Neural cell (in vitro differentiated cells): ENCODE data around the gene TMEM151A. TPM values are rescaled to one million over a fixed set of nuclear protein-coding genes. Genes with fewer than 3 reads are reported as not detected.

ENCODE experiments used
- H2AFZ ChIP-seq: fragments of 200-600, 300-800 bp; sonication (generic), shearing (Covaris generic); 2 replicates; pipeline ENCODE4 v1.6.0; 2014; ENCODE audit warnings: low read depth, mild to moderate bottlenecking, antibody characterized with exemption, low read length, moderate library complexity
- H3F3A ChIP-seq: fragments of 200-600 bp; shearing (Covaris generic); 2 replicates; pipeline ENCODE4 v1.6.1; 2016; ENCODE audit warnings: mild to moderate bottlenecking, moderate library complexity, mixed read lengths, antibody characterized with exemption, low read length; ENCODE audit not compliant: insufficient read depth, poor library complexity, severe bottlenecking
- H3K27ac ChIP-seq: fragments of 200-600, 300-800 bp; sonication (generic), shearing (Covaris generic); 2 replicates; pipeline ENCODE4 v1.5.1; 2014; ENCODE audit warnings: mild to moderate bottlenecking, low read length, moderate library complexity
- H3K27me3 ChIP-seq: fragments of 300-800, 200-600 bp; sonication (generic), shearing (Covaris generic); 2 replicates; pipeline ENCODE4 v1.6.0; 2014; ENCODE audit warnings: mild to moderate bottlenecking, low read depth, low read length, moderate library complexity; ENCODE audit not compliant: insufficient read depth
- H3K36me3 ChIP-seq: fragments of 300-800, 200-600 bp; sonication (generic), shearing (Covaris generic); 2 replicates; pipeline ENCODE4 v1.5.1; 2014; ENCODE audit warnings: mild to moderate bottlenecking, antibody characterized with exemption, low read length, moderate library complexity; ENCODE audit not compliant: insufficient read depth
- H3K4me2 ChIP-seq: fragments of 300-800, 200-600 bp; sonication (generic), shearing (Covaris generic); 2 replicates; pipeline ENCODE4 v1.6.0; 2014; ENCODE audit warnings: mild to moderate bottlenecking, low read length
- H3K4me3 ChIP-seq: fragments of 300-800, 200-600 bp; sonication (generic), shearing (Covaris generic); 2 replicates; pipeline ENCODE4 v1.5.1; 2014; ENCODE audit warnings: mild to moderate bottlenecking, low read length, moderate library complexity
- H3K79me2 ChIP-seq: fragments of 200-600 bp; shearing (Covaris generic); replicated peaks from 2 replicates; pipeline ENCODE4 v1.6.0; 2014; ENCODE audit warnings: mild to moderate bottlenecking, low read length, moderate library complexity; ENCODE audit not compliant: insufficient read depth
- H3K9ac ChIP-seq: fragments of 300-800, 200-600 bp; sonication (generic), shearing (Covaris generic); 2 replicates; pipeline ENCODE4 v1.6.1; 2016; ENCODE audit warnings: mild to moderate bottlenecking, low read length, mixed read lengths
- H3K9me2 ChIP-seq: fragments of 200-600 bp; shearing (Covaris generic); 2 replicates; pipeline ENCODE4 v1.6.1; 2016; ENCODE audit warnings: mild to moderate bottlenecking, low read length, mixed read lengths; ENCODE audit not compliant: insufficient read depth
- H3K9me3 ChIP-seq: fragments of 200-600, 300-800 bp; sonication (generic), shearing (Covaris generic); 2 replicates; pipeline ENCODE4 v1.6.1; 2016; ENCODE audit warnings: mild to moderate bottlenecking, mixed run types, low read length, moderate library complexity, mixed read lengths
- H4K20me1 ChIP-seq: fragments of 200-600 bp; shearing (Covaris generic); 2 replicates; pipeline ENCODE4 v1.6.1; 2016; ENCODE audit warnings: mild to moderate bottlenecking, mixed run types; ENCODE audit not compliant: insufficient read depth
- EP300 ChIP-seq: fragments of 450-650 bp; conservative IDR thresholded peaks from 2 replicates; pipeline ENCODE4 v1.6.1; 2014; ENCODE audit warnings: antibody characterized with exemption, mild to moderate bottlenecking, moderate library complexity; ENCODE audit not compliant: poor library complexity, severe bottlenecking
- EZH2 ChIP-seq: fragments of 200-600, 300-800 bp; shearing (Covaris generic), sonication (generic); IDR thresholded peaks from 2 replicates; pipeline ENCODE4 v1.6.1; 2014; ENCODE audit warnings: antibody characterized with exemption, low read length, borderline replicate concordance, mild to moderate bottlenecking; ENCODE audit not compliant: insufficient read depth, poor library complexity, severe bottlenecking
- MXI1 ChIP-seq: fragments of 450-650 bp; conservative IDR thresholded peaks from 2 replicates; pipeline ENCODE4 v1.6.1; 2014; ENCODE audit warnings: antibody characterized with exemption, mild to moderate bottlenecking; ENCODE audit not compliant: poor library complexity, severe bottlenecking
- POLR2AphosphoS5 ChIP-seq: IDR thresholded peaks from 2 replicates; pipeline ENCODE4 v1.6.1; 2012
- RAD21 ChIP-seq: fragments of 450-650 bp; conservative IDR thresholded peaks from 2 replicates; pipeline ENCODE4 v1.6.1; 2014; ENCODE audit warnings: antibody characterized with exemption, mild to moderate bottlenecking, moderate library complexity
- SMC3 ChIP-seq: fragments of 450-650 bp; conservative IDR thresholded peaks from 2 replicates; pipeline ENCODE4 v1.6.1; 2014; ENCODE audit warnings: antibody characterized with exemption, mild to moderate bottlenecking, moderate library complexity; ENCODE audit not compliant: poor library complexity
- TAF1 ChIP-seq: IDR thresholded peaks from 2 replicates; pipeline ENCODE4 v1.6.1; 2012; ENCODE audit warnings: low read depth
- polyA plus RNA-seq: library from polyadenylated mRNA; depleted of rRNA; stranded (reverse); fragments of >200 nt; gene quantifications from 2 replicates; pipeline ENCODE4 v1.2.3, GENCODE V29; 2014
- TF ChIP-seq, protein P1 (sequence below): fragments of 450-650 bp; IDR thresholded peaks from 2 replicates; pipeline ENCODE4 v1.5.1; 2014; ENCODE audit warnings: antibody characterized with exemption, mild to moderate bottlenecking, moderate library complexity; ENCODE audit not compliant: poor library complexity, severe bottlenecking
- TF ChIP-seq, protein P2 (sequence below): IDR thresholded peaks from 2 replicates; pipeline ENCODE4 v1.6.1; 2012; ENCODE audit warnings: borderline replicate concordance

TMEM151A gene
- polyA plus RNA-seq, 1 donor from 2014 or later = 5.3 TPM

DNA sequence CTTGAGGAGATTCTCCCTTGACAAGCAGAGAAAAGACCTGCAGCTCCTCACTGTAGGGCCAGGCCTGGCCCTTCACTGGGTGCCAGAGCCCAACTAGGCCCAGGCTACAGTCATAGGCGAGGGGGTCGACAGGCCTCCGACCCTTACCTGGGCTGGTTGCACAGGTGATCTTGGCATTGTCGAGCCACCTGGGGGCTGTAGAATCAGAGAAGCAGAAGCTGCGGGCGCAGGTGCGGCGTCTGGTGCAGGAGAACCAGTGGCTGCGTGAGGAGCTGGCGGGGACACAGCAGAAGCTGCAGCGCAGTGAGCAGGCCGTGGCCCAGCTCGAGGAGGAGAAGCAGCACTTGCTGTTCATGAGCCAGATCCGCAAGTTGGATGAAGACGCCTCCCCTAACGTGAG, 30.1 kb upstream of the TMEM151A start:
- Histone ChIP-seq H3K9me3 (no peaks in the 10 kb centered on the region), H3K4me3 (no peak overlapping the region), H3F3A (no peaks in the 10 kb centered on the region), H3K36me3 (peaks cover 12% of the 10 kb centered on the region), H2AFZ (no peak overlapping the region), H3K79me2 (peaks cover 15% of the 10 kb centered on the region), H3K9ac (no peak overlapping the region), H3K27me3 (no peaks in the 10 kb centered on the region), H3K4me2 (no peak overlapping the region), H3K27ac (no peak overlapping the region), H3K9me2 (no peaks in the 10 kb centered on the region), H4K20me1 (peaks cover 4% of the 10 kb centered on the region)
- no peak for TF ChIP-seq RAD21
- TF ChIP-seq EZH2 = no peak
- no peak for TF ChIP-seq EP300
- TF ChIP-seq POLR2AphosphoS5 = no peak
- no peak for TF ChIP-seq MXI1
- TF ChIP-seq, protein P1, sequence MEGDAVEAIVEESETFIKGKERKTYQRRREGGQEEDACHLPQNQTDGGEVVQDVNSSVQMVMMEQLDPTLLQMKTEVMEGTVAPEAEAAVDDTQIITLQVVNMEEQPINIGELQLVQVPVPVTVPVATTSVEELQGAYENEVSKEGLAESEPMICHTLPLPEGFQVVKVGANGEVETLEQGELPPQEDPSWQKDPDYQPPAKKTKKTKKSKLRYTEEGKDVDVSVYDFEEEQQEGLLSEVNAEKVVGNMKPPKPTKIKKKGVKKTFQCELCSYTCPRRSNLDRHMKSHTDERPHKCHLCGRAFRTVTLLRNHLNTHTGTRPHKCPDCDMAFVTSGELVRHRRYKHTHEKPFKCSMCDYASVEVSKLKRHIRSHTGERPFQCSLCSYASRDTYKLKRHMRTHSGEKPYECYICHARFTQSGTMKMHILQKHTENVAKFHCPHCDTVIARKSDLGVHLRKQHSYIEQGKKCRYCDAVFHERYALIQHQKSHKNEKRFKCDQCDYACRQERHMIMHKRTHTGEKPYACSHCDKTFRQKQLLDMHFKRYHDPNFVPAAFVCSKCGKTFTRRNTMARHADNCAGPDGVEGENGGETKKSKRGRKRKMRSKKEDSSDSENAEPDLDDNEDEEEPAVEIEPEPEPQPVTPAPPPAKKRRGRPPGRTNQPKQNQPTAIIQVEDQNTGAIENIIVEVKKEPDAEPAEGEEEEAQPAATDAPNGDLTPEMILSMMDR = no peak
- no peak for TF ChIP-seq TAF1
- TF ChIP-seq, protein P2, sequence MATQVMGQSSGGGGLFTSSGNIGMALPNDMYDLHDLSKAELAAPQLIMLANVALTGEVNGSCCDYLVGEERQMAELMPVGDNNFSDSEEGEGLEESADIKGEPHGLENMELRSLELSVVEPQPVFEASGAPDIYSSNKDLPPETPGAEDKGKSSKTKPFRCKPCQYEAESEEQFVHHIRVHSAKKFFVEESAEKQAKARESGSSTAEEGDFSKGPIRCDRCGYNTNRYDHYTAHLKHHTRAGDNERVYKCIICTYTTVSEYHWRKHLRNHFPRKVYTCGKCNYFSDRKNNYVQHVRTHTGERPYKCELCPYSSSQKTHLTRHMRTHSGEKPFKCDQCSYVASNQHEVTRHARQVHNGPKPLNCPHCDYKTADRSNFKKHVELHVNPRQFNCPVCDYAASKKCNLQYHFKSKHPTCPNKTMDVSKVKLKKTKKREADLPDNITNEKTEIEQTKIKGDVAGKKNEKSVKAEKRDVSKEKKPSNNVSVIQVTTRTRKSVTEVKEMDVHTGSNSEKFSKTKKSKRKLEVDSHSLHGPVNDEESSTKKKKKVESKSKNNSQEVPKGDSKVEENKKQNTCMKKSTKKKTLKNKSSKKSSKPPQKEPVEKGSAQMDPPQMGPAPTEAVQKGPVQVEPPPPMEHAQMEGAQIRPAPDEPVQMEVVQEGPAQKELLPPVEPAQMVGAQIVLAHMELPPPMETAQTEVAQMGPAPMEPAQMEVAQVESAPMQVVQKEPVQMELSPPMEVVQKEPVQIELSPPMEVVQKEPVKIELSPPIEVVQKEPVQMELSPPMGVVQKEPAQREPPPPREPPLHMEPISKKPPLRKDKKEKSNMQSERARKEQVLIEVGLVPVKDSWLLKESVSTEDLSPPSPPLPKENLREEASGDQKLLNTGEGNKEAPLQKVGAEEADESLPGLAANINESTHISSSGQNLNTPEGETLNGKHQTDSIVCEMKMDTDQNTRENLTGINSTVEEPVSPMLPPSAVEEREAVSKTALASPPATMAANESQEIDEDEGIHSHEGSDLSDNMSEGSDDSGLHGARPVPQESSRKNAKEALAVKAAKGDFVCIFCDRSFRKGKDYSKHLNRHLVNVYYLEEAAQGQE = no peak
- TF ChIP-seq SMC3 = no peak

DNA sequence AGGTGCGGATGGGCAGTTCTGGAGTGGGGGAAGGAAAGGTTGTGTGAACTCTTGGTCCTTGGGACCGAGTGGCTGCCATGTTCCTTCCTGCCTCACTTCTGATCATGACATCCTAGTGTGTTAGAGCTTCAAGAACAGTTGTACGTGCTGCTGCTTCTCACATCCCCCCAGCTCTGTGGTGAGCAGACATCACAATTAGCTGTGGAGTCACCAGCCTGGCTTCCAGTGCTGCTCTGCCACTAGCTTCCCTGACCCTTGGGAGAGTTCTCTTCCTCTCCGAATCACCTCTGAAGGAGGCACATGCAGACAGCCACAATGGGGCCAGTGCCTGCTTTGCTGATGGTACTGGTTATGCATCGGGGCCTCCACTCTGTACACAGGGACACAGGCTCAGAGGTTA, 29.5 kb upstream of the TMEM151A start:
- Histone ChIP-seq H4K20me1 (peaks cover 4% of the 10 kb centered on the region), H3K9ac (no peak overlapping the region), H3K27me3 (no peaks in the 10 kb centered on the region), H3F3A (no peaks in the 10 kb centered on the region), H2AFZ (no peak overlapping the region), H3K36me3 (peaks cover 12% of the 10 kb centered on the region), H3K9me3 (no peaks in the 10 kb centered on the region), H3K9me2 (no peaks in the 10 kb centered on the region), H3K27ac (no peak overlapping the region), H3K4me3 (no peak overlapping the region), H3K79me2 (peaks cover 15% of the 10 kb centered on the region), H3K4me2 (no peak overlapping the region)
- TF ChIP-seq TAF1 (no peak), EZH2 (no peak), MXI1 (no peak), EP300 (no peak), SMC3 (no peak), POLR2AphosphoS5 (no peak), RAD21 (no peak)
- TF ChIP-seq, protein P1 = no peak
- TF ChIP-seq, protein P2 = no peak
